RWPE2 (cell line): ENCODE data around the gene UNC119.

Experiments used
- ATAC-seq: fragments of 200-7000 bp; cut with Tn5 transposase; 3 replicates; pipeline ENCODE4 v1.9.1; 2021; ENCODE audit warnings: low read depth
- DNase-seq: peaks from one replicate; pipeline ENCODE4 v3.0.0-alpha.2; 2020; ENCODE audit warnings: low spot score
- H3K27ac ChIP-seq: fragments of 450-650 bp; 2 replicates; pipeline ENCODE4 v1.5.1; 2017; ENCODE audit warnings: mild to moderate bottlenecking; ENCODE audit not compliant: poor library complexity, severe bottlenecking
- H3K27me3 ChIP-seq: fragments of 250-450 bp; sonication (Bioruptor Pico); 2 replicates; pipeline ENCODE4 v1.5.1; 2021; ENCODE audit warnings: mild to moderate bottlenecking, moderate library complexity; ENCODE audit not compliant: insufficient read depth, poor library complexity, severe bottlenecking
- H3K36me3 ChIP-seq: fragments of 250-450 bp; sonication (Bioruptor Pico); 2 replicates; pipeline ENCODE4 v1.5.1; 2020; ENCODE audit warnings: low read depth, mild to moderate bottlenecking, moderate library complexity
- H3K4me1 ChIP-seq: fragments of 250-450 bp; sonication (Bioruptor Pico); 2 replicates; pipeline ENCODE4 v1.5.1; 2021; ENCODE audit warnings: mild to moderate bottlenecking, moderate library complexity; ENCODE audit not compliant: insufficient read depth, poor library complexity, severe bottlenecking
- H3K4me3 ChIP-seq: fragments of 250-450 bp; sonication (Bioruptor Pico); 2 replicates; pipeline ENCODE4 v1.5.1; 2021; ENCODE audit warnings: mild to moderate bottlenecking, moderate library complexity; ENCODE audit not compliant: severe bottlenecking
- H3K9me3 ChIP-seq: fragments of 250-450 bp; sonication (Bioruptor Pico); 2 replicates; pipeline ENCODE4 v1.5.1; 2021; ENCODE audit warnings: mild to moderate bottlenecking, moderate library complexity; ENCODE audit not compliant: severe bottlenecking
- TF ChIP-seq, protein P1 (sequence below): fragments of 450-650 bp; IDR thresholded peaks from one replicate; pipeline ENCODE4 v1.5.1; 2017; ENCODE audit warnings: mild to moderate bottlenecking, moderate library complexity; ENCODE audit not compliant: poor library complexity, severe bottlenecking

UNC119 gene

DNA sequence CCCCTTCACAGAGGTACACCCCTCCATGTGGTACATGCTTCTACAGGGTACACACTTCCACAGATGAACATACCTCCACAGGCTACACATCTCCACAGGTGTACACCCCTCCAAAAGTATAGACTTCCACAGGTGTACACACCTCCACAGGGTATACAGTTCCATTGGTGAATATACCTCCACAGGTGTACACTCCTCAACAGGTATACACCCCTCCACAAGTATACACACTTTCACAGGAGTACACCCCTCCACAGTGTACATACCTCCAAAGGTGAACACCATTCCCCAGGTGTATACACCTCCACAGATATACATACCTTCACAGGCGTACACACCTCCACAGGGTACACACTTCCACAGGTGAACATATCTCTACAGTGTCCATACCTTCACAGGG, 36.9 kb downstream of the UNC119 start:
- TF ChIP-seq, protein P1, sequence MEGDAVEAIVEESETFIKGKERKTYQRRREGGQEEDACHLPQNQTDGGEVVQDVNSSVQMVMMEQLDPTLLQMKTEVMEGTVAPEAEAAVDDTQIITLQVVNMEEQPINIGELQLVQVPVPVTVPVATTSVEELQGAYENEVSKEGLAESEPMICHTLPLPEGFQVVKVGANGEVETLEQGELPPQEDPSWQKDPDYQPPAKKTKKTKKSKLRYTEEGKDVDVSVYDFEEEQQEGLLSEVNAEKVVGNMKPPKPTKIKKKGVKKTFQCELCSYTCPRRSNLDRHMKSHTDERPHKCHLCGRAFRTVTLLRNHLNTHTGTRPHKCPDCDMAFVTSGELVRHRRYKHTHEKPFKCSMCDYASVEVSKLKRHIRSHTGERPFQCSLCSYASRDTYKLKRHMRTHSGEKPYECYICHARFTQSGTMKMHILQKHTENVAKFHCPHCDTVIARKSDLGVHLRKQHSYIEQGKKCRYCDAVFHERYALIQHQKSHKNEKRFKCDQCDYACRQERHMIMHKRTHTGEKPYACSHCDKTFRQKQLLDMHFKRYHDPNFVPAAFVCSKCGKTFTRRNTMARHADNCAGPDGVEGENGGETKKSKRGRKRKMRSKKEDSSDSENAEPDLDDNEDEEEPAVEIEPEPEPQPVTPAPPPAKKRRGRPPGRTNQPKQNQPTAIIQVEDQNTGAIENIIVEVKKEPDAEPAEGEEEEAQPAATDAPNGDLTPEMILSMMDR, result no peak
- DNase-seq, result no peak

DNA sequence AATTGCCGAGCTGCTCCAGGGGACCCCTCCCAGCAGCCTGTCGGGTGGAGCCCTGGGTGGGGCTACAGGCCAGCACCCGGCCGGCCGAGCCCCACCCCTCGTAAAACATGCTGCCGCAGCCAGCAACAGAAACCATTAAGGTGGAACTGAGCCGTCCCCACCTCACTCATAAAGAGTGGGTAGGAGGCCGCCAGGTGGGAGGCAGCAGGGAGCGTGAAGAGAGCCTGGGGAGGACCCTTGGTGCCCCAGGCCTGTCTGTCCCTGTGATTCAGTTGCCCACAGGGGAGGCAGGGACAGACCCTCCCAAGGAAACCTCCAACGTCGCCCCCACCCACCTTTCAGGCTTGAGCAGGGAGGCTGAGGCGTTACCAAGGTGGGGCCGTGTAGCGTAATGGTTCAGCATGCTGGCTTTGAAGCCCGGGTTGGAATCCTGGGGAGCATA, 37.8 kb downstream of the UNC119 start:
- no peak overlapping the region for H3K27ac ChIP-seq
- no peak for DNase-seq
- H3K27me3 ChIP-seq, result no peaks in the 10 kb centered on the region
- no peak for ATAC-seq
- H3K4me1 ChIP-seq, result no peaks in the 10 kb centered on the region
- TF ChIP-seq, protein P1, result no peak
- no peaks in the 10 kb centered on the region for H3K9me3 ChIP-seq
- H3K36me3 ChIP-seq, result no peaks in the 10 kb centered on the region
- no peak overlapping the region for H3K4me3 ChIP-seq

More for the DNA sequence above, 36.9 kb downstream of the UNC119 start:
- Histone ChIP-seq H3K27me3 (no peaks in the 10 kb centered on the region), H3K4me3 (no peak overlapping the region), H3K27ac (no peak overlapping the region), H3K36me3 (no peaks in the 10 kb centered on the region), H3K9me3 (no peaks in the 10 kb centered on the region), H3K4me1 (no peaks in the 10 kb centered on the region)
- ATAC-seq, result no peak

DNA sequence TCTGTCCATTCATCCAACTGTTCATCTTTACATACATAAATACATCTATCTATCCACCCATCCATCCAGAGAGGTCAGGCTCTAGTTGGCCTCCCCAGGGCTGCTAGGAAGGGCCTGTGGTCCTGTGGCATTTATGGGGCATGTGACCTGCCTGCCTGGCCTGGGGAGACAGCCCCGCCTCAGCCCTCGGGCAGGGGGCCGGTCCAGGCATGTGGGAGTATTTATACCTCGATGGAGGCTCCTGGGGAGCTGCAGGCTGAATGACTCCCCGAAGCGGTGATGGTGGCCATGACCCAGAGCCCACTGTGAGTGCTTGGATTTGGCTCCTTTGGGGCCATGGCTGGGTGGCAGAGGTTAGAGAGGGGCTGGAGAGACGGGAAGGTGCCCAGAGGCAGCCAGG, 38.9 kb downstream of the UNC119 start:
- Histone ChIP-seq H3K27me3 (no peaks in the 10 kb centered on the region), H3K4me3 (no peak overlapping the region), H3K4me1 (peaks cover 2% of the 10 kb centered on the region), H3K36me3 (no peaks in the 10 kb centered on the region), H3K9me3 (no peaks in the 10 kb centered on the region), H3K27ac (no peak overlapping the region)
- no peak for DNase-seq
- ATAC-seq, result no peak
- TF ChIP-seq, protein P1, result no peak

DNA sequence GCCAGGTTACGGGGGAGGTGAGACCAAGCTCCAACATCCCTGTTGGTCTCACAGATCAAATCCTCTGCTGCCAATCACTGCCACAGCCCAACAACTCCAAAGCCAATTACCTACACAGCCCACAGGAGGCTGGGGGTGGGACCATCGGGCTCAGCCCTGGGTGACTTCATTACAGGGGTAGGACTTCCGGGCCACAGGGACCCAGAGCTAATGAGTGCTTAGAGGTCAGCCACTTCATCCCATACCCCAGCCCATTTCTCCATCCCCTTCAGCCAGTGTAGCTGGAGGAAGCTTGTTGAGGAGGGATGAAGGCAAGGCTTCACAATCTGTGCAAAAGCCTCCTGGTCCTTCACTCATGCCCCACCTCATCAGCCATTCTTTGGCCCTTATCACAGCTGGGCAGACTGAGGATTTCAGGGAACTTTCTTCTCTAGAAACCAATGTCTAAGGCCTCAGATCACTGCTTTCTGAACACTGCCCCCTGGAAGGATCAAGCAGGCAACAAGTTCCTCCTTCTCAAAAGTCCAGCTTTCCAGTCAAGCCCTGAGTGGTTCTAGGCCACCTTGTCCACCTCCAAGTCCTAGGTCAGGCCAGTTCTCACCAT, 40.5 kb downstream of the UNC119 start:
- Histone ChIP-seq H3K9me3 (no peaks in the 10 kb centered on the region), H3K27ac (no peak overlapping the region), H3K27me3 (no peaks in the 10 kb centered on the region), H3K4me3 (no peak overlapping the region), H3K4me1 (peaks cover 14% of the 10 kb centered on the region), H3K36me3 (no peaks in the 10 kb centered on the region)
- ATAC-seq (no peak), DNase-seq (no peak)
- TF ChIP-seq, protein P1, result no peak

DNA sequence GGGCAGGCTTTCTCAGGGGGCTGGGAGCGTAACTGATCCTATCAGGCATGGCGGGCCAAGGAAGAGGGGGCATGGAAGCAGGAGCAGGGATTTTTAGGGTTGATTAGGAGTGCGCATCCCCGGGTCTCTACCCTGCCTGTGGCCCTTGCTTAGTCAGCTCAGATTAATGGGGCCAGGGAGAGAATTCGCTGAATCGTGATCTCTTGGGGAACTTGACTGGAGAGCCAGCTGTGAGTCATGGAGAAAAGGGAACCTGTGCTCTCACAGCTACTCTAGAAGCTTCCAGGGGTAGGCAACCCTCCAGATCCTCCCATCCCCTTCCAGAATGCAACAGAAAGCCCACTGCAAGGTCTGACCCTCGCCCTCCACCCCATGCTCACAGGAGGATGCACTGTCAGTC, 42.6 kb downstream of the UNC119 start:
- DNase-seq (no peak), ATAC-seq (no peak)
- Histone ChIP-seq H3K27ac (no peak overlapping the region), H3K27me3 (no peaks in the 10 kb centered on the region), H3K36me3 (no peaks in the 10 kb centered on the region), H3K9me3 (no peaks in the 10 kb centered on the region), H3K4me1 (peaks cover 29% of the 10 kb centered on the region), H3K4me3 (no peak overlapping the region)
- TF ChIP-seq, protein P1, result no peak
